Immature natural killer cell (primary cell): Measurements from ENCODE around the gene GPHN. TPM values are rescaled to one million over a fixed set of nuclear protein-coding genes. Genes with fewer than 3 reads are reported as not detected.
"Not testable (repeated sequence)": the region's sequence is repeated elsewhere in the genome, so short reads cannot be mapped to it uniquely, and the experiment has no call there.

Experiments used
- DNase-seq, 3 donors: peaks; one replicate each; pipeline ENCODE4 v3.0.0; 2022; ENCODE audit warnings: mixed read lengths in 1 of 3
- H3K27ac Mint-ChIP-seq, 6 donors: one replicate each; pipeline ENCODE4 v1.8.0; 2020; ENCODE audit warnings: mixed read lengths in 6 of 6, mild to moderate bottlenecking in 5 of 6, inconsistent platforms in 4 of 6, moderate library complexity in 3 of 6
- H3K27me3 Mint-ChIP-seq, 3 donors: one replicate each; pipeline ENCODE4 v1.8.0; 2020 to 2021; ENCODE audit warnings: low read depth in 3 of 3, mild to moderate bottlenecking in 3 of 3, mixed read lengths in 3 of 3, moderate library complexity in 3 of 3, inconsistent platforms in 1 of 3
- H3K36me3 Mint-ChIP-seq, 3 donors: one replicate each; pipeline ENCODE4 v1.8.0; 2020; ENCODE audit warnings: mixed read lengths in 3 of 3, inconsistent platforms in 2 of 3, mild to moderate bottlenecking in 2 of 3
- H3K4me1 Mint-ChIP-seq, 2 donors: one replicate each; pipeline ENCODE4 v1.8.0; 2020; ENCODE audit warnings: inconsistent platforms in 2 of 2, mild to moderate bottlenecking in 2 of 2, mixed read lengths in 2 of 2, moderate library complexity in 1 of 2
- H3K4me3 Mint-ChIP-seq, 5 donors: one replicate each; pipeline ENCODE4 v1.8.0; 2020; ENCODE audit warnings: mild to moderate bottlenecking in 5 of 5, mixed read lengths in 5 of 5, inconsistent platforms in 3 of 5, moderate library complexity in 3 of 5
- H3K9me3 Mint-ChIP-seq, 6 donors: one replicate each; pipeline ENCODE4 v1.8.0; 2020; ENCODE audit warnings: mild to moderate bottlenecking in 6 of 6, mixed read lengths in 6 of 6, inconsistent platforms in 4 of 6, moderate library complexity in 3 of 6
- polyA plus RNA-seq, 3 donors: library from polyadenylated mRNA; unstranded; fragments of 300-500 nt; fragmentation: Illumina TruSeq; gene quantifications; one replicate each; pipeline ENCODE4 v1.2.3, GENCODE V29; 2021

The GPHN gene
- polyA plus RNA-seq, 3 donors from 2014 or later, result 2.1 to 4.4 TPM; not detected in 1

DNA sequence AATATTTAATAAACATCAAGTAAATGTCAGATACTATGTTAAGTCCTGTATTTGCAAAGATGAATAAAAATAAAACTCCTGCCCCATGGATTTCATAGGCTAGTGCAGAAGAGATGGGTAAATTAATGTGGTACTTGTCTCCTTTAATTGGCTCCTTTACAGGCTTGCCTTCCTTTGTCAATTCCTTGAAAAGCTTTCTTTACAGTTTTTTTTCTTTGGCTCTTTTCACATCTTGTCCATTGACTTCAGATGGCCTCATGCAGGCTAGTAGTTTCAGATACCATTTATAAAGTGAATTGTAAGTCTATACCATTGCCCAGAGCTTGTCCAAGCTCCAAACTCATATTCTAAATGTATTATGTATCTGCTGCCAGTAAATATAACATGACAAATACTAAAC lies 552.6 kb downstream of the GPHN start:
- Mint-ChIP-seq H3K9me3 (peaks cover 0 to 7% (median under 1%) of the 10 kb centered on the region in 6 donors), H3K36me3 (peaks cover 7 to 15% (median 11%) of the 10 kb centered on the region in 3 donors), H3K4me1 (no peaks in the 10 kb centered on the region), H3K27me3 (peaks cover 0 to 1% (median 0%) of the 10 kb centered on the region in 3 donors), H3K4me3 (no peak overlapping the region), H3K27ac (no peak overlapping the region)
- DNase-seq, result no peak

DNA sequence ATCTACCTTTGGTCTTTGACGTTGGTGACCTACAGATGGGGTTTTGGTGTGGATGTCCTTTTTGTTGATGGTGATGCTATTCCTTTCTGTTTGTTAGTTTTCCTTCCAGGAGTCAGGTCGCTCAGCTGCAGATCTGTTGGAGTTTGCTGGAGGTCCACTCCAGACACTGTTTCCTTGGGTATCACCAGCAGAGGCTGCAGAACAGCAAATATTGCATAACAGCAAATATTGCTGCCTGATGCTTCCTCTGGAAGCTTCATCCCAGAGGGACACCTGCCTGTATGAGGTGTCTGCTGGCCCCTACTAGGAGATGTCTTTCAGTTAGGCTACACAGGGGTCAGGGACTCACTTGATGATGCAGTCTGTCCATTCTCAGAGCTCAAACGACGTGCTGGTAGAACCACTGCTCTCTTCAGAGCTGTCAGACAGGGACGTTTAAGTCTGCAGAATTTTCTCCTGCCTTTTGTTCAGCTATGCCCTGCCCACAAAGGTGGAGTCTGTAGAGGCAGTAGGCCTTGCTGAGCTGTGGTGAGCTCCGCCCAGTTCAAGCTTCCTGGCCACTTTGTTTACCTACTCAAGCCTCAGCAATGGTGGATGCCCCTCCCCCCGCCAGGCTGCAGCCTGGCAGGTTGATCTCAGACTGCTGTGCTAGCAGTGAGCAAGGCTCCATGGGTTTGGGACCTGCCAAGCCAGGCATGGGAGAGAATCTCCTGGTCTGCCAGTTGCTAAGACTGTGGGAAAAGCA lies 559.3 kb downstream of the GPHN start:
- H3K4me3 Mint-ChIP-seq, H3K27ac Mint-ChIP-seq, DNase-seq, H3K9me3 Mint-ChIP-seq, H3K4me1 Mint-ChIP-seq, H3K27me3 Mint-ChIP-seq: not testable (repeated sequence)
- H3K36me3 Mint-ChIP-seq, result peaks cover 5 to 12% (median 6%) of the 10 kb centered on the region in 3 donors

DNA sequence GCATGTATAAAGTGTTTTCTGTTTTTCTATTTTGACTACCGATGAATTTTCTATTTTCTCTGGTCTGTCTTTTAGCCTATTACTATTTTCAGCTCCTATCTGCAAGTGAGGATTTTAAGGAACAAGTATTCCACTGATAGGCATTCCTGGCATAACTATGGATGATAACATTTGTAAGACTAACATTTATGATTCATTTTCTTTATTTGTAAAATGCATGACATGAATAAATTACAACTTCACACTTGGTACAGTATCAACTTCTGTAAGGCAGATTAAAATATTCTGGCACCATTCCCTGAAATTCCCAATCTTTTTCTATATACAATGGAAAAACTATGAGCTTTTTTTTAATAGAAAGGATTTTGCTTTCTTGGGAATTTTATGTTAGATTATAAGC lies 560.3 kb downstream of the GPHN start:
- Mint-ChIP-seq H3K4me3 (no peak overlapping the region), H3K36me3 (peaks cover 4 to 12% (median 5%) of the 10 kb centered on the region in 3 donors), H3K9me3 (peaks cover 0 to 6% (median under 1%) of the 10 kb centered on the region in 6 donors), H3K27me3 (peaks cover 0 to 4% (median 0%) of the 10 kb centered on the region in 3 donors), H3K4me1 (peaks cover 4% of the 10 kb centered on the region in 2 donors), H3K27ac (no peak overlapping the region)
- no peak for DNase-seq

DNA sequence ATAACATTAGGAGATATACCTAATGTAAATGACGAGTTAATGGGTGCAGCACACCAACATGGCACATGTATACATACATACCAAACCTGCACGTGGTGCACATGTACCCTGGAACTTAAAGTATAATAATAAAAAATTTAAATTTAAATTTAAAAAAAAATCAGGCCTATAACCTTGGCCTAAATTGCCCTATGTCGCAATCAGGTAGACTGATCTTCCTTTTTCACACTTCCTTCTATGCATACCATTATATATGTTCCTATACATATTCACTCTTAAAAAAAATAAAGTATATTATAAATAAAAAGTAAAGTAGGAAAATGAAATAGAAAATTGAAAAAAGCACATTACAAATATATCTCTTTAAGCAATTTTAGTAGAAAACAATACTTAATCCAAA lies 563.6 kb downstream of the GPHN start:
- Mint-ChIP-seq H3K36me3 (peaks cover 0 to 4% (median 2%) of the 10 kb centered on the region in 3 donors), H3K27ac (no peak overlapping the region), H3K4me1 (peaks cover 4% of the 10 kb centered on the region in 2 donors), H3K9me3 (peaks cover 0 to 4% (median 0%) of the 10 kb centered on the region in 6 donors), H3K4me3 (no peak overlapping the region), H3K27me3 (peaks cover 0 to 2% (median 0%) of the 10 kb centered on the region in 3 donors)
- DNase-seq, result no peak

DNA sequence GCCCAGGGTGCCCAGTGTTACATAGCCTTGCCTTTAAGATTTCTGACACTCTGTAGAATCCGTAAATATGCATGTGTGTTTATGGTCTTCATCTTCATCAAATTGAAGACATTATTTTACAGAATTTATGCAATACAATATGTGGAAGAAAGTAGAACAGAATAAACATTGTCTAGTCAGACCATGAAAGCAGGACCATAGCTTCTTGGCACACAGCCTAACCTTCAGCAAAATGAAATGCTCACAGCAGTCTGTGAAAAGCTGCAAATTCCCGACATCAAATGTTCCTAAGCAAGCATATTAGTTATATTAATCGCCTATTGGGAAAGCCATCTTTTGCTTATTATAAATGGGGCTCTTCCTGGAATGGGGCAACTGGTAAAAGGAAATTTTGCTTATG lies 570.0 kb downstream of the GPHN start:
- no peaks in the 10 kb centered on the region for H3K27me3 Mint-ChIP-seq
- H3K4me1 Mint-ChIP-seq, result no peaks in the 10 kb centered on the region
- no peak overlapping the region for H3K4me3 Mint-ChIP-seq
- H3K36me3 Mint-ChIP-seq, result peaks cover 0 to 4% (median 3%) of the 10 kb centered on the region in 3 donors
- H3K9me3 Mint-ChIP-seq, result peaks cover 0 to 4% (median 3%) of the 10 kb centered on the region in 6 donors
- no peak for DNase-seq
- no peak overlapping the region for H3K27ac Mint-ChIP-seq

DNA sequence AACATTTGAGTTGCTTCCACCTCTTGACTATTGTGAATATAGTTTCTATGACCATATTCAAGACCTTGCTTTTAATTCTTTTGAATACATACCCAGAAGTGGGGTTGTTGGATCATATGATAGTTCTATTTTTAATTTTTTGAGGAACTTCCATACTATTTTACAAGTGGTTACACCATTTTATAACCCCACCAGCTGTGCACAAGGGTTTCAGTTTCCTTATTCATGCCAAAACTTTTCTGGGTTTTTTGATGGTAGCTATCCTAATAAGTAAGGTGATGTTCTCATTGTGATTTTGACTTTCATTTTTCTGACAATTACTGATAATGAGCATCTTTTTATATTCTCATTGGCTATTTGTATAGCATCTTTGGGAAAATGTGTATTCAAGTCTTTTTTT lies 571.9 kb downstream of the GPHN start:
- Mint-ChIP-seq H3K36me3 (peaks cover 0 to 12% (median 7%) of the 10 kb centered on the region in 3 donors), H3K27me3 (no peaks in the 10 kb centered on the region), H3K4me1 (no peaks in the 10 kb centered on the region), H3K27ac (no peak overlapping the region), H3K9me3 (peaks cover 0 to 7% (median 3%) of the 10 kb centered on the region in 6 donors), H3K4me3 (no peak overlapping the region)
- no peak for DNase-seq

DNA sequence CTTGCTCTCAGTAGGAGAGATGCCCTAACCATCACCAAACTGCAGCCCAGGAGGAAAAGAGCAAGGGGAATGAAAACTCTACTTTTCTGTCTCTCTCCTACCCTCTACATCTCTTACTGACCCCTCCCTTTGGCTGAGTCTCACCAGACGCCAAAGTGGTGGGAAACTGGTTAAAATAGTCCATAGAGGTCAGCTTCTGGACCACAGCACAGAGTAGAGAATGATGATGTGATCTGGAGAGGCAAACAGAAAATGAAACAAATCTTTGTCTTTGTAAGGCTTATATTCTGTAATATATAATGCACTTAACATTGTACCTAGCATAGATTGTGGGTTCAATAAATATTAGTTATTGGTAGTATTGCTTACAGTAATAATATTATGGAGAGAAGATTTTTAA lies 600.3 kb downstream of the GPHN start:
- H3K4me3 Mint-ChIP-seq, result no peak overlapping the region
- H3K27ac Mint-ChIP-seq, result no peak overlapping the region
- H3K27me3 Mint-ChIP-seq, result no peaks in the 10 kb centered on the region

DNA sequence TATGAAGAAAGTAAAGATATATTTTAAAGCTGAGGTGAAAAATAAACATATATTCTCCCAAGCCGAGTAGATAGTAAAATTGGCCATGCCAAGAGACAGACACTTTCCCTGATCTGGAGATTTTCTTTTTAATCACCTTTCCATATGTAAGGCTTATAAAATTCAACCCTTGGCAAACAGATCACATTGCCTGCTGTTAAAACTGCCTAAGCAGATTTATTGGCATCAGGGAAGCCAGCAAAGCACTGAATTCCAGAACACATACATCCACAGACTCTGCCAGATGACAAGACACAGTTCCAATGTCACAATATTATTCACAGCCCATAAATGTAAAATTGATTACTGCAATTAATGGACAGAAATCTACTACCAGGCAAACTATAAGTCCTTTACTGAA lies 603.1 kb downstream of the GPHN start:
- no peaks in the 10 kb centered on the region for H3K4me1 Mint-ChIP-seq
- H3K9me3 Mint-ChIP-seq, result peaks cover 6 to 10% (median 8%) of the 10 kb centered on the region in 6 donors
- H3K27ac Mint-ChIP-seq, result no peak overlapping the region
- H3K27me3 Mint-ChIP-seq, result no peaks in the 10 kb centered on the region
- no peak for DNase-seq
- H3K36me3 Mint-ChIP-seq, result peaks cover 0 to 7% (median 4%) of the 10 kb centered on the region in 3 donors
- H3K4me3 Mint-ChIP-seq, result no peak overlapping the region

More for the DNA sequence above, 600.3 kb downstream of the GPHN start:
- no peak for DNase-seq
- Mint-ChIP-seq H3K9me3 (peaks cover 8 to 27% (median 12%) of the 10 kb centered on the region in 6 donors), H3K4me1 (no peaks in the 10 kb centered on the region), H3K36me3 (peaks cover 7 to 17% (median 10%) of the 10 kb centered on the region in 3 donors)

DNA sequence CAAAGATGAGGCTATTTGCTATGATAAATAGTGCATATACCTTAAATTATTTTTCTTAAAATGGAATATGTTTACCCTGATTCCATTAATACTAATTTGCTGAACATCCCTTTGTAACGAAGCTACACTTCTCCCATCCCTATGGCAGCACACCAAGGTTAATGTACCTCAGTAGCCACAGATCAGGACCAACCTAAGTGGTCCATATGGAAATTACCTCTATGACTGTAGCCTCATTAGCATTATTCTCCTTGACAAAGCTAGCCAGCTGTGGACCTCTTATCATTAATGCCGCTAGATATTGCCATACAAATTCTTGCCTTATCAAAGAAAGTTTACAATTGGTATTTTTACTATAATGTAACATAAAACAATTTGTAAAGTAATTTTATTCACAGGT lies 604.4 kb downstream of the GPHN start:
- Mint-ChIP-seq H3K4me1 (no peaks in the 10 kb centered on the region), H3K27me3 (no peaks in the 10 kb centered on the region), H3K4me3 (no peak overlapping the region), H3K27ac (no peak overlapping the region), H3K9me3 (no peaks in the 10 kb centered on the region), H3K36me3 (peaks cover 0 to 3% (median 0%) of the 10 kb centered on the region in 3 donors)
- DNase-seq, result no peak

DNA sequence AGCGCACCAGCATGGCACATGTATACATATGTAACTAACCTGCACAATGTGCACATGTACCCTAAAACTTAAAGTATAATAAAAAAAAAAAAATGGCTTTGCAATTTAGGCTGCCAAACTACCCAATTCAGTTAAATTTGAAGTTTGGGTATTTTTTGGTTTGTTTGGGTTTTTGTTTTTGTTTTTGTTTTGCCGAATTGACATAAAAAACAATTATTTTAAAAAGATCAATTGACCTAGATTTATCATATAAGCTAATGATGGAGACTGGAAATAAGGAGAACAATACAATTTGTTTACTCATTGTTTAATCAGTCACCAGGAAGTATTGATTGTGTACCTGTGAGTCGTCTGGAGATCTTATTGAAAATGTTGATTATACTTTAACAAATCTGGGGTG lies 619.2 kb downstream of the GPHN start:
- DNase-seq, result no peak
- no peaks in the 10 kb centered on the region for H3K4me1 Mint-ChIP-seq

DNA sequence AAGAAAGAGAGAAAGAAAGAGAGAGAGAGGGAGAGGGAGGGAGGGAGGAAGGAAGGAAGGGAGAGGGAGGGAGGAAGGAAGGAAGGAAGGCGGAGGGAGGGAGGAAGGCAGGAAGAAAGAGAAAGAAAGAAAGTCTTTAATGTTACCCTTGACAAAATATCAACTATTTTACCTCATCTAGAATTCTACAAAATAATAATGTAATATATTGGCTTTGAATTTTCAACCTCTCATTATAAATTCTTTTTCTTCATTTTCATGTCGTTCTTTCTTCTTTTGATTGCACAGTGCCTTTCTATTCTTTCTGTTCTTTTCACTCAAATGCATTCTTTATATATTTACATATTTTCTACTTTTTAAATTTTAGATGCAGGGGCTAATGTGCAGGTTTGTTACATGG lies 621.8 kb downstream of the GPHN start:
- DNase-seq, result no peak
- no peaks in the 10 kb centered on the region for H3K9me3 Mint-ChIP-seq
- no peak overlapping the region for H3K4me3 Mint-ChIP-seq
- peaks cover 0 to 2% (median 0%) of the 10 kb centered on the region in 3 donors for H3K27me3 Mint-ChIP-seq
- peaks cover 0 to 14% (median 4%) of the 10 kb centered on the region in 3 donors for H3K36me3 Mint-ChIP-seq
- no peak overlapping the region for H3K27ac Mint-ChIP-seq
- H3K4me1 Mint-ChIP-seq, result no peaks in the 10 kb centered on the region

More for the DNA sequence above, 619.2 kb downstream of the GPHN start:
- Mint-ChIP-seq H3K36me3 (peaks cover 3 to 14% (median 4%) of the 10 kb centered on the region in 3 donors), H3K27me3 (no peaks in the 10 kb centered on the region), H3K4me3 (no peak overlapping the region), H3K27ac (no peak overlapping the region), H3K9me3 (no peaks in the 10 kb centered on the region)

DNA sequence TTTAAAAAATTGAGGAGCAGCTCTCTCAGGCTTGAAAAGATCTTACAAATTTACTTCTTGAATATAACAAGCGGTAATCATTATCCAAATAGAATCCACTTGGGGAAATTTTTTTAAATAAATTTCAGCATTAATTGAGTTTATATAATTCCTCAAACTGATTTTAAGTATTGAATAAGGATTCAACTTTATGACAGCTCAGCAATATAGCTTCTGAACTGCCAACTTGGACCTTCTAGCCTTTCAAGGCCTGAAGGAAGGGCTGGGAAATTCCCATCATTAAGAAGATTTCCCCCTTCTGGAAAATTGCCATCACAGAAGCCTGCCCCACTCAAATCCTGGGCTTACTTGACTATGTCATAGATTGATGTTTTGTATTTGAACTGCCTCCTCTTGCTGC lies 623.7 kb downstream of the GPHN start:
- Mint-ChIP-seq H3K9me3 (no peaks in the 10 kb centered on the region), H3K36me3 (peaks cover 0 to 9% (median 0%) of the 10 kb centered on the region in 3 donors), H3K27ac (no peak overlapping the region), H3K4me3 (no peak overlapping the region), H3K27me3 (peaks cover 0 to 2% (median 0%) of the 10 kb centered on the region in 3 donors), H3K4me1 (no peaks in the 10 kb centered on the region)
- no peak for DNase-seq

DNA sequence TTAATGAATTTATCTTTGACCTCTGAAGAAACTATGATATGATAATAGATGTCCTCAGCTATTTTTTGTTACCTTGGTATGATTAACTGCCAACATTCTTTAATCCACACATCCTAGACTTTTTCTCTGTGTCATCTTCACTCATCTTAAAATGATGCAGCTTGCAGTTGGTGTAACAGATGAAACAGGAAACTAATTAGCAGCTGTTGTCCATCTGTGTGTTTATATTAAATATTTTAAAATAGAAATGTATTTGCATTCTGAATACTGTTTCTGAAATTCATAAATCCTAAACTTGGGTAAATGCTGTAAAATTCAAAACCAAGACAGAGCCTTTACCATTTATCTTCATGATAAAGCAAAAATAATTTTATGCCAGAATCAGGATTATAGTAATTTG lies 625.2 kb downstream of the GPHN start:
- peaks cover 0 to 9% (median 0%) of the 10 kb centered on the region in 3 donors for H3K36me3 Mint-ChIP-seq
- no peak overlapping the region for H3K27ac Mint-ChIP-seq
- H3K4me1 Mint-ChIP-seq, result no peaks in the 10 kb centered on the region
- H3K4me3 Mint-ChIP-seq, result no peak overlapping the region
- DNase-seq, result no peak
- H3K27me3 Mint-ChIP-seq, result peaks cover 0 to 2% (median 0%) of the 10 kb centered on the region in 3 donors
- no peaks in the 10 kb centered on the region for H3K9me3 Mint-ChIP-seq

DNA sequence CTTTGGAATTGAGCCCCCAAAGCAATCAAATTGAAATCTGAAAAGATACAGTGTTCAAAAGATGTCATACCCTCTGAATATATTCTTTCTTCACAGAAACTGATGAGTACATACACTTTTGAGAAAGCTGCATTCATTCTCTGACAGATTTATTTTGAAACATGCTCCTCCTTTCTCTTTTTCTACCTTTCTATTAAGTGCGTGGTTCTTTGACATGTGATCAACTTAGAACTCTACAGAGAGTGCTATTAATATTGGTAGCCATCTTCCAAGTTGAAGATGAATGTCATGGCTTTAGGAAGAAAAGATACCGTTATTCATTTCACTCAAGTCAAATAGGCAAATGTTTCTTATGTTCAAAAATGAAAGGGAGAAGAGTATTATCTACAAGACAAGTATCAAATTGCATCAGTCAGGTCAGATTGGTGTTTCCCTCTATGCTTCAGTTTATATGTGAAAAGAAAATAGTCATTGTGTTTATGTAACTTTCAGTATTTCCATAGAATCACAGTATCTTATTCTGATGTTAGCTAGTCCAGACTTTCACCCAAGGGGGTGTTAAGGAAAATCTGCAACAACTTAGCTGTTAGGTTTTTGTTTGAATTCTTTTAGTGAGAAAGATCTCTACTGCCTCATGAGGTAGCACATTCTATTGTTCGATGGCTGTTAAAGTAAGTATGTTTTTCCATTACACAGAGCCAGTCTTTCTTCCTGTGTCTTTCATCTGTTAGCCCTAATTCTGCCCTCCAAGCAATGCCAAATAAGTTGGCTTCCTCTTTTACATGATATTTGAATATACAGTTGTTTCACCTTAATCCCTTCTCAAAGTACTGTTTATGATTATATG lies 625.9 kb downstream of the GPHN start:
- Mint-ChIP-seq H3K27ac (no peak overlapping the region), H3K36me3 (peaks cover 0 to 9% (median 0%) of the 10 kb centered on the region in 3 donors), H3K4me1 (no peaks in the 10 kb centered on the region), H3K9me3 (no peaks in the 10 kb centered on the region), H3K4me3 (no peak overlapping the region), H3K27me3 (peaks cover 0 to 2% (median 0%) of the 10 kb centered on the region in 3 donors)
- no peak for DNase-seq
